HT1080 (cell line): ENCODE results near the gene SKP1. TPM values are rescaled to one million over a fixed set of nuclear protein-coding genes. Genes with fewer than 3 reads are reported as not detected.
A peak's percentile ranks its signal among the peaks of the same experiment; 100 is the strongest.
"Not testable (repeated sequence)": the region's sequence is repeated elsewhere in the genome, so short reads cannot be mapped to it uniquely, and the experiment has no call there.

Source experiments
- DNase-seq: peaks from one replicate; pipeline ENCODE4 v3.0.0-alpha.2; 2015; ENCODE audit warnings: low read depth
- polyA plus RNA-seq, 2 experiments: library from polyadenylated mRNA; depleted of rRNA; stranded (reverse); fragments of >200 nt; gene quantifications; 2 replicates each; pipeline ENCODE4 v1.2.3, GENCODE V29; 2015
- total RNA-seq: library from RNA; depleted of rRNA; stranded (reverse); fragments of >200 nt; shearing (Covaris generic); gene quantifications from 2 replicates; pipeline ENCODE4 v1.2.3, GENCODE V29; 2014; rRNA removed

The SKP1 gene
- total RNA-seq: 235 and 289 TPM in 2 replicates
- polyA plus RNA-seq (2015; cell fraction: cytosol; rRNA removed): 642 and 740 TPM in 2 replicates
- 403 and 485 TPM in 2 replicates for polyA plus RNA-seq (2015; cell fraction: nucleus; rRNA removed)

GRCh38 chr5:134176511-134177368 lies at the start of gene SKP1:
TSS of gene SKP1 (minus strand) at chr5:134176950. CDS start at chr5:134174022, 2,928 bp downstream.
- DNase-seq: peak; percentile 77

GRCh38 chr5:134225780-134226440 lies 49.2 kb upstream of the SKP1 start, which contains the start of gene PPP2CA:
TSS of gene PPP2CA (minus strand) at chr5:134226073. CDS start at chr5:134225861, 212 bp downstream.
- peak; percentile 99 for DNase-seq

- DNase-seq: peak; percentile 74
Observed at GRCh38 chr5:134224888-134225779, 48.4 kb upstream of the SKP1 start.

GRCh38 chr5:134223406-134224248 lies 46.9 kb upstream of the SKP1 start:
- DNase-seq: no peak

GRCh38 chr5:134221690-134222089 lies 44.9 kb upstream of the SKP1 start:
- not testable (repeated sequence) for DNase-seq

- no peak for DNase-seq
Observed at GRCh38 chr5:134215757-134216156, 39.0 kb upstream of the SKP1 start.

- peak; percentile 58 for DNase-seq
Observed at GRCh38 chr5:134211263-134212031, 34.7 kb upstream of the SKP1 start.

GRCh38 chr5:134209477-134210245 lies 32.9 kb upstream of the SKP1 start:
- DNase-seq: no peak

- DNase-seq: no peak
Observed at GRCh38 chr5:134207696-134208095, 30.9 kb upstream of the SKP1 start.

GRCh38 chr5:134206627-134207160 lies 29.9 kb upstream of the SKP1 start:
- DNase-seq: no peak

GRCh38 chr5:134204575-134204974 lies 27.8 kb upstream of the SKP1 start:
- DNase-seq: no peak

GRCh38 chr5:134203630-134204029 lies 26.9 kb upstream of the SKP1 start:
- no peak for DNase-seq

GRCh38 chr5:134195666-134196065 lies 18.9 kb upstream of the SKP1 start:
- DNase-seq: no peak

- DNase-seq: no peak
Observed at GRCh38 chr5:134189031-134189430, 12.3 kb upstream of the SKP1 start.

GRCh38 chr5:134188092-134188491 lies 11.3 kb upstream of the SKP1 start:
- DNase-seq: no peak

- DNase-seq: peak; percentile 54
Observed at GRCh38 chr5:134184155-134185135, 7.7 kb upstream of the SKP1 start.

- no peak for DNase-seq
Observed at GRCh38 chr5:134183481-134183880, 6.7 kb upstream of the SKP1 start.
